Suprapubic skin (tissue), 4 donors: ENCODE data around the gene EMC8. TPM values are rescaled to one million over a fixed set of nuclear protein-coding genes. Genes with fewer than 3 reads are reported as not detected.
"Not testable (repeated sequence)": the region's sequence is repeated elsewhere in the genome, so short reads cannot be mapped to it uniquely, and the experiment has no call there.

Experiments
- DNase-seq, 2 donors: peaks; one replicate each; pipeline ENCODE4 v3.0.0-alpha.2; 2019; ENCODE audit warnings: low spot score in 2 of 2
- H3K27ac ChIP-seq: fragments of 200-600 bp; sonication (generic); one replicate; pipeline ENCODE4 v1.5.1; 2019
- H3K27me3 ChIP-seq: fragments of 200-600 bp; sonication (generic); one replicate; pipeline ENCODE4 v1.5.1; 2019
- H3K36me3 ChIP-seq: fragments of 200-600 bp; sonication (generic); one replicate; pipeline ENCODE4 v1.5.1; 2019
- H3K4me1 ChIP-seq: fragments of 200-600 bp; sonication (generic); one replicate; pipeline ENCODE4 v1.5.1; 2019
- H3K4me3 ChIP-seq: fragments of 200-600 bp; sonication (generic); one replicate; pipeline ENCODE4 v1.5.1; 2019; ENCODE audit warnings: mild to moderate bottlenecking
- H3K9me3 ChIP-seq: fragments of 200-600 bp; sonication (generic); one replicate; pipeline ENCODE4 v1.5.1; 2019
- CTCF ChIP-seq, 2 donors: fragments of 200-600 bp in 1 of 2; fragments of 450-650 bp in 1 of 2; sonication (generic) in 1 of 2; IDR thresholded peaks; one replicate each; pipeline ENCODE4 v1.5.1; 2016 to 2019; ENCODE audit warnings: antibody characterized with exemption in 2 of 2, mild to moderate bottlenecking in 1 of 2, moderate library complexity in 1 of 2
- EP300 ChIP-seq: sonication (generic); formaldehyde crosslinking; IDR thresholded peaks from one replicate; pipeline ENCODE4 v1.6.1; 2017; ENCODE audit warnings: antibody characterized with exemption
- POLR2A ChIP-seq, 2 donors: fragments of 450-650 bp; IDR thresholded peaks; one replicate each; pipeline ENCODE4 v1.6.1; 2017; ENCODE audit warnings: antibody characterized with exemption in 2 of 2, mild to moderate bottlenecking in 2 of 2, moderate library complexity in 2 of 2
- POLR2AphosphoS5 ChIP-seq, 3 donors: sonication (generic); formaldehyde crosslinking; IDR thresholded peaks; one replicate each; pipeline ENCODE4 v1.6.1; 2017; ENCODE audit warnings: antibody characterized with exemption in 3 of 3
- WGBS: methylation state at CpG from one replicate; pipeline ENCODE4 v1.1.5; 2018; 5-methylcytosine and 5-hydroxymethylcytosine counted together
- total RNA-seq, 4 donors: library from RNA; depleted of rRNA; stranded (reverse); fragments of >200 nt; gene quantifications; one replicate each; pipeline ENCODE4 v1.1.0, GENCODE V29; 2016

Gene EMC8
- total RNA-seq, 4 donors from 2014 or later: 20.4 to 39.5 (median 23.9) TPM

GRCh38 chr16:85838876-85839585 is 39.7 kb upstream of the EMC8 start:
- 90% methylated on average over 19 of the region's 21 CpGs for WGBS
- H3K27me3 ChIP-seq: peaks cover 58% of the 10 kb centered on the region
- H3K27ac ChIP-seq: no peak overlapping the region
- no peak for DNase-seq
- H3K4me1 ChIP-seq: no peaks in the 10 kb centered on the region
- TF ChIP-seq EP300 (no peak), POLR2A (IDR thresholded peaks at IDR 0.05) (no peak), CTCF (IDR thresholded peaks at IDR 0.05) (no peak), POLR2AphosphoS5 (IDR thresholded peaks at IDR 0.05) (no peak)
- no peaks in the 10 kb centered on the region for H3K9me3 ChIP-seq
- no peaks in the 10 kb centered on the region for H3K36me3 ChIP-seq
- no peak overlapping the region for H3K4me3 ChIP-seq

- Histone ChIP-seq H3K27ac (no peak overlapping the region), H3K9me3 (no peaks in the 10 kb centered on the region), H3K4me1 (no peaks in the 10 kb centered on the region), H3K27me3 (peaks cover 61% of the 10 kb centered on the region), H3K36me3 (no peaks in the 10 kb centered on the region), H3K4me3 (no peak overlapping the region)
- DNase-seq: no peak
- WGBS: 78% methylated on average over 11 of the region's 11 CpGs
- TF ChIP-seq CTCF (IDR thresholded peaks at IDR 0.05): no peak
- no peak for TF ChIP-seq POLR2AphosphoS5 (IDR thresholded peaks at IDR 0.05)
- no peak for TF ChIP-seq POLR2A (IDR thresholded peaks at IDR 0.05)
- TF ChIP-seq EP300: no peak
Measured at GRCh38 chr16:85838381-85838780, 39.0 kb upstream of the EMC8 start.

DNA sequence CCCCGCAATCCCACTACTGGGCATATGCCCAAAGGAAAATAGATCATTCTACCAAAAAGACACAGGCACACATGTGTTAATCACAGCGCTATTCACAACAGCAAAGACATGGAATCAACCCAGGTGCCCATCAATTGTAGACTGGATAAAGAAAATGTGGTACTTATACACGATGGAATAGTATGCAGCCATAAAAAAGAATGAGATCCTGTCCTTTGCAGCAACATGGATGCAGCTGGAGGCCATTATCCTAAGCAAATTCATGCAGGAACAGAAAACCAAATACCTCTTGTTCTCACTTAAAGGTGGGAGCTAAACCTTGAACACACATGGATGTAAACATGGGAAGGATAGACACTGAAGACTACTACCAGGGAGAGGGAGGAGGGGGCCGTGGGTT is 38.3 kb upstream of the EMC8 start:
- H3K27ac ChIP-seq, H3K4me1 ChIP-seq, DNase-seq, H3K4me3 ChIP-seq, H3K36me3 ChIP-seq, H3K9me3 ChIP-seq: not testable (repeated sequence)
- H3K27me3 ChIP-seq: peaks cover 68% of the 10 kb centered on the region
- 96% methylated on average over 4 of the region's 4 CpGs for WGBS

DNA sequence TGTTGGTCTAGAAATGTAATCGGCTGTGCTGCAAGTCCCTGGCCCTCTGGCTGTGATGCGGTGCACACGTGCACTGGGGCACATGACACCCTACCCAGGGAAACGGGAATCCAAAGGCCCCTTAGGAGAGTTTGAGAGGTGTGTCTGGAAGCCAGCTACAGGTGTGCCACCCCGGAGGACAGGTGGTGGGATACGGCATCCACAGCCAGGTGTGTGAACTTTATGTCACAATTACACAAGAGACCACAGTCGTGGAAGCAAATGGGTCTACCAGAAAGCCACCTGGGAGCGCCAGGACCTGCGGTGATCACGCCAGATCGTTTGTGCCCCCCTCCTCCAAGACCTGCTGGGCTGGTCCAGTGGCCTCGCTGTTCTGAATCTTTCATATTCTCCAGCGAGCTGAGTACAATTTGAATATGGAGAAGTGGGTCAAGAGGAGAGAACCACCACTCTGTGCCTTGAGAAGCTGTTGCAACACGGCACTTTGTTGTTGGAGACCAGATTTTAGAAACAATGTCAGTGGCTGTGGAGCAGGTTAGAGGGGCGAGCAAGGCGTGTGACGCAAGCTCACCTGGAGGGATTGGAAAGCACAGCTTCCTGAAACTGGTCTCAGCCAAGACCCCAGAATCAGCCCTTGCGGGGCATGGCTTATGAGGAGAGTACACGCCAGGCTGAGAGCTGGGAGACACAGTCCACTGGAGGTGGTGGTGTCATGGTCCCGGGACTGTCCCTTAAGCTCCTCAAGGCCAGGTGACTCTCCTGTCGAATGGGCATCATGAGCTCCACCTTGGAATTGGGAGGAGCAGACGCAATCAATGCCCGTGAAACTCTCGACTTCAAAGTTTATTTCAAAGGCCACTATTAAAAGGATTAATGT is 37.6 kb upstream of the EMC8 start:
- Histone ChIP-seq H3K27me3 (peaks cover 75% of the 10 kb centered on the region), H3K36me3 (no peaks in the 10 kb centered on the region), H3K4me1 (no peaks in the 10 kb centered on the region), H3K27ac (no peak overlapping the region), H3K4me3 (no peak overlapping the region), H3K9me3 (no peaks in the 10 kb centered on the region)
- WGBS: 64% methylated on average over 23 of the region's 24 CpGs
- no peak for TF ChIP-seq POLR2A (IDR thresholded peaks at IDR 0.05)
- no peak for TF ChIP-seq EP300
- TF ChIP-seq POLR2AphosphoS5 (IDR thresholded peaks at IDR 0.05): no peak
- TF ChIP-seq CTCF (IDR thresholded peaks at IDR 0.05): no peak
- DNase-seq: no peak

- Histone ChIP-seq H3K4me3 (no peak overlapping the region), H3K27ac (no peak overlapping the region), H3K4me1 (no peaks in the 10 kb centered on the region), H3K9me3 (no peaks in the 10 kb centered on the region), H3K27me3 (peaks cover 79% of the 10 kb centered on the region), H3K36me3 (no peaks in the 10 kb centered on the region)
- TF ChIP-seq POLR2AphosphoS5 (IDR thresholded peaks at IDR 0.05) (no peak), CTCF (IDR thresholded peaks at IDR 0.05) (no peak), EP300 (no peak), POLR2A (IDR thresholded peaks at IDR 0.05) (no peak)
- whole genome bisulfite sequencing: 47% methylated on average over 13 of the region's 22 CpGs
- no peak for DNase-seq
Measured at GRCh38 chr16:85835956-85836705, 36.8 kb upstream of the EMC8 start.
